Measurements from ENCODE around the gene TAP1. TPM values are rescaled to one million over a fixed set of nuclear protein-coding genes. Genes with fewer than 3 reads are reported as not detected.

The TAP1 gene
- total RNA-seq, 1 experiment from 2014 or later = 12.1 TPM

- no CpG with 5 or more reads among the region's 5 CpGs for WGBS (ENCODE audit: extremely low coverage, insufficient read length, low lambda C conversion rate)
- Histone ChIP-seq H2AFZ (ENCODE audit: low read length) (no peak overlapping the region), H3K56ac (ENCODE audit: insufficient read length, low read depth, low read length) (no peak overlapping the region)
These were observed 19.8 kb downstream of the TAP1 start for GRCh38 chr6:32833664-32834063.

More at GRCh38 chr6:32833664-32834063, 19.8 kb downstream of the TAP1 start:
- Histone ChIP-seq H3K79me1 (ENCODE audit: insufficient read depth, low read depth, low read length, poor library complexity, severe bottlenecking) (no peaks in the 10 kb centered on the region), H2BK5ac (ENCODE audit: insufficient read length, low read length) (no peak overlapping the region), H2BK120ac (ENCODE audit: low read depth, low read length, poor library complexity, severe bottlenecking) (no peak overlapping the region), H3K27me3 (ENCODE audit: insufficient read depth, low read length) (no peaks in the 10 kb centered on the region), H2BK20ac (ENCODE audit: low read depth, low read length, poor library complexity, severe bottlenecking) (no peak overlapping the region), H3K79me2 (ENCODE audit: insufficient read depth, low read length) (no peaks in the 10 kb centered on the region), H2AK5ac (ENCODE audit: insufficient read length, low read length) (no peak overlapping the region), H2BK15ac (ENCODE audit: low read depth, low read length) (no peak overlapping the region), H4K5ac (ENCODE audit: insufficient read length, low read depth, low read length) (no peak overlapping the region), H2BK12ac (ENCODE audit: insufficient read length, low read depth, low read length) (no peak overlapping the region), H3K23me2 (ENCODE audit: insufficient read length, low read depth, low read length, poor library complexity, severe bottlenecking) (peaks cover 6% of the 10 kb centered on the region), H3K14ac (ENCODE audit: insufficient read depth, low read length) (no peak overlapping the region), H4K91ac (ENCODE audit: insufficient read length, low read depth, low read length) (no peak overlapping the region), H3T11ph (ENCODE audit: low read length) (no peak overlapping the region), H3K4ac (ENCODE audit: low read depth, low read length) (no peak overlapping the region), H3K4me1 (ENCODE audit: insufficient read depth, low read length) (peaks cover 4% of the 10 kb centered on the region; the same call in 1 of the 2 replicates), H4K20me1 (ENCODE audit: control insufficient read depth, insufficient read depth, insufficient read length) (no peaks in the 10 kb centered on the region), H3K9me3 (ENCODE audit: control insufficient read depth, low read depth, low read length) (no peaks in the 10 kb centered on the region), H3K9ac (ENCODE audit: extremely low read depth, insufficient read length, low read length) (no peak overlapping the region), H3K27ac (ENCODE audit: insufficient read length, low read depth, low read length) (no peak overlapping the region), H3K4me2 (ENCODE audit: insufficient read depth, insufficient read length, low read length) (no peak overlapping the region), H4K8ac (replicated peaks; ENCODE audit: insufficient read length, low read depth, low read length) (no peak overlapping the region), H3K18ac (ENCODE audit: insufficient read length, low read depth, low read length) (no peak overlapping the region), H3K23ac (ENCODE audit: insufficient read length, low read depth, low read length) (no peak overlapping the region)
- Mint-ChIP-seq H3K27ac (no peak overlapping the region; a peak in 1 of 7 replicates), H3K36me3 (ENCODE audit: insufficient read depth in 1 of 3, low read depth in 3 of 3) (peaks cover 7 to 19% (median 11%) of the 10 kb centered on the region in 3 experiments; a peak in 6 of 7 replicates), H3K27me3 (ENCODE audit: low read depth) (no peaks in the 10 kb centered on the region; the same call in 1 of the 2 replicates), H3K4me1 (peaks cover 5 to 18% of the 10 kb centered on the region in 2 experiments), H3K9me3 (no peaks in the 10 kb centered on the region), H3K4me3 (no peak overlapping the region)
- no peak for DNase-seq
- TF ChIP-seq CTCF (conservative IDR thresholded peaks at IDR 0.05) = no peak
